HG03039 (cell line): Measurements from ENCODE around the gene UNKL.

Source experiments
- ATAC-seq: cut with Tn5 transposase; IDR thresholded peaks from one replicate; pipeline ENCODE4 v1.9.1; 2021; ENCODE audit warnings: mild to moderate bottlenecking, moderate library complexity; ENCODE audit not compliant: unreplicated experiment

Gene UNKL

DNA sequence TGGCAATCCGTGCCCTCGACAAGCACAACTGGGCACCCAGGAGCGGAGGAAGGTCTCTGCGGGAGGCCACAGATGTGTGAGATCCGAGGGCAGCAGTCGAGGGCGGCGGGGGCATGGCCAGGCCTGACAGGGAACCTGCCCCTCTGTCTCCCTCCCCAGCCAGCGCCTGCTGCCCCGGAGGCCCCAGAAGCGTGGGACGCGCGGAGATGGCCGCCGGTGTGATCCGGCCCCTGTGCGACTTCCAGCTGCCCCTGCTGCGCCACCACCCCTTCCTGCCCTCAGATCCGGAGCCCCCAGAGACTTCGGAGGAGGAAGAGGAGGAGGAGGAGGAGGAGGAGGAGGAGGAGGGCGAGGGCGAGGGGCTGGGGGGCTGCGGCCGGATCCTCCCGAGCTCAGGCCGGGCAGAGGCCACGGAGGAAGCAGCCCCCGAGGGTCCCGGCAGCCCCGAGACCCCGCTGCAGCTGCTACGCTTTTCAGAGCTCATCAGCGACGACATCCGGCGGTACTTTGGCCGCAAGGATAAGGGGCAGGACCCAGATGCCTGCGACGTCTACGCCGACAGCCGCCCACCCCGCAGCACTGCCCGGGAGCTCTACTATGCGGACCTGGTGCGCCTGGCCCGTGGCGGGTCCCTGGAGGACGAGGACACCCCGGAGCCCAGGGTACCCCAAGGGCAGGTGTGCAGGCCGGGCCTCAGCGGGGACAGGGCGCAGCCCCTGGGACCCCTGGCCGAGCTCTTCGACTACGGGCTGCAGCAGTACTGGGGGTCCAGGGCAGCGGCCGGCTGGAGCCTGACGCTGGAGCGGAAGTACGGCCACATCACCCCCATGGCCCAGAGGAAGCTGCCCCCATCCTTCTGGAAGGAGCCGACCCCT lies 18.1 kb upstream of the UNKL start:
- ATAC-seq, result no peak

DNA sequence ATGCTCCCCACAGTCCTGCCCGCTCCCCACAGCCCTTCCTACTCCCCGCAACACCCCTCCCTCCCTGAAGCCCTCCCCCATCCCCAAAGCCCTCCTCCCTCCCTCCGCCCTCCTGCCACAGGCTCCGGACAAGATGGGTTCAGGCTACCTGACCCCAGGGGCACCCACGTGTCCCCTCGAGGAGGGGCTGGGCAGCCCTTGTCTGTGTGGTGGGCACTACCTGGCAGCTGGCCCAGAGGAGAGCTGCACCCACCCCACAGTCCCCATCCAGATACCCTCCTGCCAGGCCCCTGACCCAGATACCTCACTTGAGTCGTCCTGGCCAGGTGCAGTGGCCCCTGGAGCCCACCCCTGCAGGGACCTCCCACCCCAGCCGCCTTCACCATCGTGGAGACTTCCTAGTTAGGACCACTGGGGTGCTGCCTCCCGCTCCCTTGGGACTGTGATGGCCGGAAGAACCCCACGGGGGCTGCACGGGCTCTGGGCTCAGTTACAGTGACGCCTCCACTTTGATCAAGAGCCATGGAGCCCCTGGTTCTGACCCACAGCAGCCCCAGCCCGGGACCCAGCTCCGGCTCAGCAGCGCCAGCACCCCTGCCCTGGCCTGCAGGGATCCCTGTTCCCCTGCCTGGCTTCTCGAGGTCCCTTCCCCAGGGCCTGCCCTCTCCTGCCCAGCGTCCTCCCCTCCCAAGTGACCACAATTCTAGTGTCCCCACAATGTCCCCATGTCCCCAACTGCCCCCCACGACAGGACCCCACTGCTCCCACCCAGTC lies 17.2 kb upstream of the UNKL start:
- ATAC-seq, result no peak

DNA sequence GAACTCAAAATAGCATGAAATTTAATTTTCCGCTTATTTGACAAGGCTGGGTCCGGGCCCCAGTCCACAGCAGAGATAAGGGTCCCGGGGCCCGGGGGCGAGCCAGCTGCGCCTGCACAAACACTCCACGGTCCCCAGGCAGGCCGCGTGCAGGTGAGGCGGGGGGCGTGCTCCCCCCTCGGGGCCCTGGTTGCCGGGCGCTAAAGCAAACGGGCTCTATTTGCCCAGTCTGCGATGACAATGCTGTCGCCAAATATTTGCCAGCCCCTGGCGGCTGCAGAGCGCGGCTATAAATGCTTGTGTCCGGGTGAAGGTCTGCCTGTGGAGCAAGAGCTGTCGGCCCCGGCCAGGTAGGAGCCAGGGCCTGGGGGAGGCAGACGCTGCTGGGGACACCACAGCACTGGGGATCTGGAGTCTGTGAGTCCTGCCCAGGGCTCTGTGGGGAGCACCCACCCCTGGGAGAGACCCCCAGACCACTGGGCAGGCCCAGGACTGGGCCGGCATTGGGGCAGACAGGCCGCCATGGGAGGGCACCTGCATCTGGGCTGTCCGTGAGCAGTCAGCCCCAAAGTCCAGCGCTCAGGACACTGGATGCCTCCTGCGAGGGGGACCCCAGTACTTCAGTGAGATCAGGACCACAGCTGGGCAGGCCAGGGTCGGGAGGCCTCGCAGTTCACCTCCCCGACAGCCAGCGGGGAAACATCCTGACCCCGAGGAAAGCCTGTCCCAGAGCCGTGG lies 16.4 kb upstream of the UNKL start, which contains the start of gene PERCC1:
TSS of gene PERCC1 (plus strand) at position 320 of the 738 bp plus-strand sequence. CDS start 1,516 bp downstream, outside the sequence.
- ATAC-seq, result no peak

DNA sequence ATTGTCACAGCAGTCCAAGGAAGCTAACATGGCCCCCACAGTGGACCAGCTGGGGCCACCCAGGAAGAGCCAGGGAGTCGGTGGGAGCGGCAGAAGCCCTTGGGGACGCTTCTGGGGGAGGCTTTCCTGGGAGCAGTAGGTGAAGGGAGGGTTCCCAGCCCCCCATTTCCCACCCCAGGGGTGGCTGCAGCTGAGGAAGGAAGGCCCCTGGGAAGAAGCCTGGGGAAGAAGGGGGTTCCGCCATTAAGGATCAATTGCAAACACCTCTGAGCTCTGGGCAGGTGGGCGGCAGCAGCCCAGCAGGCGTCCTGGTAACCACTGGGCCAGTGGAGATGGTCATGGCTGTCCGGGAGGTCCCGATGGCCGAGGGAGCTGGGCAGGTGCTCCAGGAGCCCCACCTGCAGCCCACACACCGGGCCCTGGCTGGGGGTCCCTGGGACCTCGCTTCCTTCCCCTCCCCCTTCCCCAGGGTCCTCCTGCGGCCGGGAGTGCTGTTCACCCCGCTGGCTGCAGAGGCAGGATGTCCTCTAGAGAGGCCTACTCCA lies 15.8 kb upstream of the UNKL start:
- no peak for ATAC-seq

DNA sequence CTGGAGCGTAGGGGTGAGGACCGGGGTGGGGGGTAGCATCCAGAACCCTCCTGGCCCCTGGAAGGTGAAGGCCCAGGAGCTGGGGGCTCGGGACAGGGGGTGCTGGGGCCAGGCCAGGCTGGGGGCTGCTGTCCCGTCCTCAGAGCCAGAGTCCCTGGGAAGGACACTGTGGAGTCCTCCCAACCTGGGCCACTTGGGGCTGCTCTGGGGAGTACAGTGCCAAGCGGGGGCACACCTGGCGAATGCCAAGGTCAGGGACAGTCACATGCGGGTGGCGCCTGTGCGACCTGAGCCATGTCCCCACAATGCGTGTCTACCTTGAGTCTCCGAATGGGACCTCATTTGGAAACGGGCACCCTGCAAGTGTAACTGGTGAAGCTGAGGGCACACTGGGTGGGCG lies 15.1 kb upstream of the UNKL start:
- no peak for ATAC-seq

DNA sequence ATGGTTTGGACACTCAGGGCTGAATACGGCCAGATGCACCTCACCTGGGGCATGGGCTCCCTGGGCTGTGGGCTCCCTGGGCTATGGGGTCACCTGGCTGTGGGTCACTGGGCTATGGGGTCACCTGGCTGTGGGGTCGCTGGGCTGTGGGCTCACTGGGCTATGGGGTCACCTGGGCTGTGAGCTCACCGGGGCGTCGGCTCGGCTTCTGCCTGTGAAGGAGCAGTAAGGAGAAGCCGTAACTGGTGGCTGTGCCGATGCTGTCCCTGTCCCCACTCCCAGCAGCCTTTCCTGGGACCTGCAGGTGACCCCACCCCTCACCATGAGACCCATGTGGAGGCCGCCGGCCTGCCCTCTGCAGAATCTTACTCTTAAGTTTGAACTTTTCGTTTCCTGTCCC lies 14.5 kb upstream of the UNKL start:
- no peak for ATAC-seq

DNA sequence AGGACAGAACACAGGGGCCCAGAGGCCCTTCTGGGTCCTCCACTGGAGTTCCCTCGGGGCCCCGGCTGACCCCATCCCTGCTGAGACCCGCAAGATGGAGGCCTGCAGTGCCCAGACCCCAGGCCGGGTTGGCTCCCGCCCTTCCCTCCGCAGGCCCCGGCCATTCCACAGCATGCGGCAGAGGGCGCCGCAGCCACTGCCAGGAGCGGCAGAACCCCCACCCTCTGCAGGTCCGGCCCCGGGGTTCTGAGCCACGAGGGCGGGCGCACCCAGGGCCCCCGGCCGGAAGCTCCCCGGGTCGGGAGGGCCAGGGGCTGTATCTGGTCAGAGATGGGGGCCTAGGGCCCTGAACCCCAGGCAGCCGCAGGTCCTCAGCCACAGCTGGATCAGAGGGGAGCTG lies 14.0 kb upstream of the UNKL start:
- no peak for ATAC-seq

DNA sequence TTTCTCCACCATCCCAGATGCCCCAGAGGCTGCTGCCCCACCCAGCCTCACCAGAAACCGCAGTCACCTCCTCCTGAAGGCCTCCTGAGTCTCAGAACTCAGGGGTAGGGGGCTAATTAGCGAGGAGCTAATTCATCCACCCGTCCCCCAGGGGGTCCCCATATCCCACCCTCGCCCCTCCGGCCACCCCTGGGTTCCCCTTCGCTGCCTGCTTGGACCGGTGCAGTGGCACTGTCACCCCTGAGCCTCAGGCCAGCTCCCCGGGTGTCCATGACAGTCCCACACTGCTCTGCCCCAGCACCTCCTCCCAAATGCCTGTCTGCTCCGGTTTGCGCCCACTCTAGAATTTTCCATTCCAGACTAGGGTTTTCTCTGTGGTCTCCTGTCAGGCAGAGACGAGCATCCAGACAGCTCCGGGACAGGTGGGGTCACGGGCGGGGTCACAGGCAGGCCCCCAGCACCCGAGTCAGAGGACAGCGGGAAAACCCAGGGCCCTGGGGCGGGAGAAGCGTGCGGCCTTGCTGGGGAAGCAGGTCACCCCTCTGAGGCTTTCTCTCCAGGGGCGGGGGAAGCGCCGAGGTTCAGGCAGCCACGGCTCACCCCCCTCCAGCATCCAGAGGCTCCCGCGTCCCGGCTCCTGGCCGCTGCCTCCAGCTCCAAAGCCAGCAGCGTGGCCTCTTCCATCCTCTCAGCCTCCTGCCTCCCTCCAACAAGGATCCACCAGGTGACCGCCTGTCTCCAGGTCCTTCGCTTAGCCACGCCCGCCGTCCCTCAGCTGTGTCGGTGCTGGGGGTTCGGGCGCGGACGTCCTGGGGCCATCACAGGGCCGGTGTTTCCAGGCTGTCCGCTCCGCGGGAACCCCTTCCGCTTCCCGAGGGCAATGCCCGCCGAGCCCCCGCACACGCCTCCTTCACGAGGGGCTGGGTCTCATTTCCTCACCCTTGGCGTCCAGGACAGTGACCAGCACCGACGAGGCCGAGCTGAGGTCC lies 13.3 kb upstream of the UNKL start:
- no peak for ATAC-seq

DNA sequence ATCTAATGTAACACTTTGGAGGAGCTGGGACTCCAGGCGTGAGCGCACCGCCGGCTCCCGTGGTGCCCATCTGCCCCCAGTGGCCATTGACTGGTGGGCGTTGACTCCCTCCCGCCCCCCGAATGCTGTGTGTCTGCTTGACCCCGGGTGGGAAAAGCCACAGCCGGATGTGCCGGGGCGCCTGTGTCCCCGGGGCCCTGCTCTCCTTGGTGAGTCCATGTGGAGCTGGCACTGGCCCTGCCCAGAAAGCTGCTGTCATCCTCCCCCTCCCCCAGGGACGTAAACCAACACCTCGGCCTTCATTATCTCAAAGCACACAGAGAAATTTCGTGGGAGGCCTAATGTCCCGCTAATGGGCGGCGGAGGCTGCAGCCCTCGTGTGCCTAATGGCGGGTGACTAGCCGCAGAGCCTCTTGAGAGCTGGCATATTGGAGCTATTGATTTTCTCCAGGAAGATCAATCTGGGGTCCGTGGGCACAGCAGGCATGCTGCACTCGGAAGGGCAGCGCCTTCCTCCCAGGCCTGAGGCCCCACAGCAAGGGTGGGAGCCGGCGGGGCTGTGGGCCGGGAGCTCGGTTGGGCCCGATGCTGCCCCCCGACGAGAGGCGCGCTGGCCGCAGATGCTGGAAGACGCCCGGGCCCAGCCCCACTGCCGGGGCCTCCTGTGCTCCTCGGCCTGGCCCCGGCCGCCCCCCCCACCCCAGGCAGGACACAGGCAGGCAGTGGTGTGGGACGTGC lies 12.4 kb upstream of the UNKL start:
- ATAC-seq, result no peak

DNA sequence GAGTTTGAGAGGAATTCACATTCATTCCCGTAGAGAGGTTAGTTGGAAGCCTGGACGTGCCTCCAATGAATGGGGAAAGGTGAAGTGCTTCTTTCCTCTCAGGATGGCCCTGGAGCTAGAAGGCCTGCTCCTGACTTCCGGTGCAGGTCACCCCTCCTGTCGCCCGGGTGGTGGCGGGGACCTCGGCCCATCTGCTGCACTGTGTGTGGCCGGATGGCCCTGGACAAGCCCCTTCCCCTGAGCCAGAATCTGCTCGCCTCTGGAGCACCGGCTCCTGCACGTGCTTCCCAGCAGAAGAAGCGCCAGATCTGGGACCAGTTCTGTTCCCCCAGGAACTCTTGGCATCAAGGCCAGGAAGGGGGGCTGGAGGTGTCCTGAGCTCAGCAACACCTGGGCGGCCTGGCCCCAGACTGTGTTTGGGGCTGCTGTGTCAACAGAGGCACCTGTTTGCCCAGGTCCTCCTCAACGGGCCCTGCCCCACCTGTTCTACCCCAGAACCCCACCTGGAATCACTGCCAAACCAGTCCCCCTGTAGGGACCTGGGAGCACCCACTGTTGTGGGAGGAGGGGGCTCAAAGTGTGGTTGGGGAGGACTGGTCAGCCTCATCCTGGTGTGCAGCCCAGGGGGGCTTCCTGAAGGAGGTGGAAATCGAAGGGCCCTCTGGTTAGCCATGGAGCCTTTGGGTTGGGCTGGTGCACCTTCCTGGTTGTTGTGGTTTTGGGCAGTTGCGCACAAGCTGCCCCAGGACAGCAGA lies 11.3 kb upstream of the UNKL start:
- ATAC-seq, result no peak

DNA sequence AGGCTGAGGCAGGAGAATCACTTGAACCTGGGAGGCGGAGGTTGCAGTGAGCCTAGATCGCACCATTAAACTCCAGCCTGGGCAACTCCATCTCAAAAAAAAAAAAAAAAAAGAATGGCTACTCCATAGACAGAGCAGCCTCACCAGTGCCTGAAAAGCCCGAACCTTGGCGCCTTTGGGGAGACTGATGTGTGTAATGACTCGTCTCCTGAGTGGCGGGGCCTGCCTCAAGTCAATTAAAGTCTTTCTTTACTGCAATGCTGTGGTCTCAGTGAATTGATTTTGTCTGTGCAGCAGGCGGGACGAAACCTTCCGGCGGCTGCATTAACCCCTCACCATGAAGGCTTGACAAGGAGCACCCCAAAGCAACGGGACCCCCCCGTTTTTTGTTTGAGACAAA lies 9.5 kb upstream of the UNKL start:
- no peak for ATAC-seq

DNA sequence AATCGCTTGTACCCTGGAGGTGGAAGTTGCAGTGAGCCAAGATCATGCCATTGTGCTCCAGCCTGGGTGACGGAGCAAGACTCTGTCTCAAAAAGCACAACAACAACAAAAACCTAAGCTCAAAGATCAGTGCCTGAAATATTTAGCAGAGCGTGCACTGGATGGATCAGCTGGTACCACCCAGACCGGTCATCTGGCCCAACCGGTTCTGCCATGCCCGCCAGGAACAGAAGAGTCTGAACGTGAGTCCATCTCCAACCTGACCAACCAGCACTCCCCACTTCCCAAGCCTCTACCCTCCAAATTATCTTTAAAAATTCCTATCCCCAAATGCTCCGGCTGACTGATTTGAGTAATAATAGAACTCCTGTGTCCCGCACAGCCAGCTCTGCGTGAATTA lies 7.6 kb upstream of the UNKL start:
- ATAC-seq, result no peak

DNA sequence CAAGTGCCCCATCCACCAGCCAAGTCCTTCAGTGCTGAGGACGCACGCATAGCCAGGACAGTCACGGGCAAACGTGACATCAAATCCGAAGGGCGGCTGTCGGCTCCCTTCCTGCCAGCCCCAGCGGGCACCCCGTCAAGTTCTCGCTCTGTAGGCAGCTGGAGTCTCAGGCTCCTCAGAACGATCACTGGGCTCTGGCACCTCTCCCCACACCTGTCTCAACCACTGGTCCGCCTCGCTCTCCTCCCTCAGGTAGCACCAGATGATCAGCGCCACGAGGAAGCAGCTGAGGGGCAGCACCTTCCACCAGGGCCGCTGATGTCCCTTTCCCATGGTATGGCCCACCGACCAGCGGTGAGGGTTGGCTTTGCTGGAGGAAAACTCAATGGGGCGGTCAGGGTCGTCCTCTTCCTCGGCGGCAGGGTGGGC lies 5.6 kb upstream of the UNKL start:
- peak; percentile 2 for ATAC-seq

DNA sequence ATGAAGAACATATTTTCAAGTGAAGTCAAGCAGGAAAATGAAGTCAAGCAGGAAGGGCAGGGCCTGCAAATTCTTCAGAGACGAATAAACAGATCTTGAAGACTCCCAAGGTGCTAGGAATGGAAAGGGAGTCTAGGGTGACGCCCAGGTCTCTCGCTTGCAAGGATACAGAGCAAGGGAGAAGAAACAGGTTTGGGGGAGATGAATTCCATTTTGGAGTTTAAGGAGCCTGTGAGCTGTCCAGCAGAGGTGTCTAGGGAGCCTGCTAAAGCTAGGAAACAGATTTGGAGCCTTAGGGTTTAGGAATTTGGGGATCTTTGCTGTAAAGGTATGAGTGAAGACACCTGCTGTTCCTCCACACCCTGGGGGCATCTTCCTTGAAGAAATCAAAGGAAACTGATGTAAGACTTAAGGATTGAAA lies 2.0 kb upstream of the UNKL start:
- no peak for ATAC-seq

DNA sequence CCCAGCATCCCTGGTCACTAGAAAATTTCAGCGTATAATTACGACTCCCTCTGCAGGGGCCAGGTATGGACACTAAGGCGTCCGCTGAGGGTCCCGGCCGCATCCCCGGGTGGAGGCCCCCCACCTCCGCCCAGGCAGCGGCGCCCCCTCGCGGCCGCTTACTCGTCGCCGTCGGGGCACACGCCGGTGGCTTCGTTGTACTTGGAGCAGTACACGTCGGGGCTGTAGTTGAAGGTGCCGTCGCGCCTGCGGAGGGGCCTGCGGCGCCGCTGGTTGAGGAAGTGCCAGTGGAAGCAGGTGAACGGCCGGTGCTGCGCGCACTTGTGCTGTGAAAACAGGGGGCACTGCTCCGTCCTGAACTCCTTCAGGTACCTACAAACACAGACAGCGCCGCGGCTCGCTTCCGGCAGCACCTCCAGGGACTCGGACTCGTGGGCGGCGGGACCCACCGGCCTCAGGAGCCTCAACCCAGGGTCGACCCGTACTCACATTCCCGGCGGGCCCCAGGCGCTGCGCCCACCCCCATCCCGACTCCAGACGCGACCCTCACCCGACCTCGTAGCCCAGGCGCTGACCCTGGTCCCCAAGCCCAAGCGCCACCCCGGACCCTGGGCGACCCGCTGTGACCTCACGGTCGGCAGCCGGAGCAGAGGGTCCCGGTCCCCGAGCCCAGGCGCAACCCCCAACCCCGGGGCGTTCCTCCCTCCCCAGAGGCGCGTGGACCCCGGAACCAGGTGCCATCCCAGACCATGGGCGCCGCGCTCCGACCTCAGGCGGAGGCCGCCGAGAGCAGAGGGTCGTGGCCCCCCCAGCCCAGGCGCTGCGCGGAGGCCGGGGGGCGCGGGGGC lies 596 bp downstream of the UNKL start:
- peak; percentile 21 for ATAC-seq

DNA sequence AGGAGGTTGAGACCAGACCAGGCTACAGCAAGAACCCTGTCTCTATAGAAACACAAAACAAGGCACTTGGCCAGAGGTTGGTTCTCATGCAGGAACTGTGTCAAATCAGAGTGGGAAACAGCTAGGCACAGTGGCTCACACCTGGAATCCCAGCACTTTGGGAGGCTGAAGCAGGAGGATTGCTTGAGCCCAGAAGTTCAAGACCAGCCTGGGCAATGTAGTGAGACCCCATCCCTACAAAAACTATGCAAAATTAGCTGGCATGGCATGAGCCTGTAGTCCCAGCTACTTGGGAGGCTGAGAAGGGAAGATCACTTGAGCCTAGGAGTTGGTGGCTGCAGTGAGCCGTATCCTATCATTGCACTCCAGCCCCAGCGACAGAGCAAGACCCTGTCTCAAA lies 1.7 kb downstream of the UNKL start:
- ATAC-seq, result no peak

DNA sequence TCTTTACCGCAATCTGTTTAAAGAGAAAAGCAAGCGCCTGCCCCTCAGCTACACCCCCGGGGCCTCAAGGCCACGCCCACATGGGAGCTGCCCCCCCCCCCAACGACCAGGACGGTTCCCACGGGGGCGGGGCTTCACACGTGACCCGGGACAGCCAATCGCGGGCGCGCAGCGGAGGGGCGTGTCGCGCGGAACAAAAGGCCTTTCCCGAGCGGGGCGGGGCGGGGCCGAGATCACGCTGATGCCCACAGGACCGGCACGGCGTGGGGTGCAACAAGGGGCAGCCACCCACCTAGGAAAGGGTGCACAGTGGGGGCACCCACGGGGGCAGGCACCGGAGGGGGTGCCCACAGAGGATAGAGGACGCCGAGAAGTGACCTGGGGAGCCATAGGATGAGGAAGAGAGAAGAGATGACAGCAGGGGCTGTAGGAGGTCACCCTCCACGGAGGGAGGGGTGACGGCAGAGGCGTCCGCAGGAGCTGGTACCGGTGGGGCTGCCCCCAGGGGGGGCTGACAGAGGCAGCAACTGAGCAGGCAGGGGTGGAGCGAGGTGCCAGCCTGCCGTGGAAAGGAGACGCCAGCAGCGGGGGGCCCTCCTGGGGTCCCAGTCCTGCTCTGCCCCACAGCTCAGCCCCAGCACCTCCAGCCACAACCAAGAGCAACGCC lies 6.2 kb downstream of the UNKL start:
- ATAC-seq, result peak; percentile 60
